Measurements from ENCODE around the gene STRIP2.
"Not testable (repeated sequence)": the region's sequence is repeated elsewhere in the genome, so short reads cannot be mapped to it uniquely, and the experiment has no call there.

Gene STRIP2

DNA sequence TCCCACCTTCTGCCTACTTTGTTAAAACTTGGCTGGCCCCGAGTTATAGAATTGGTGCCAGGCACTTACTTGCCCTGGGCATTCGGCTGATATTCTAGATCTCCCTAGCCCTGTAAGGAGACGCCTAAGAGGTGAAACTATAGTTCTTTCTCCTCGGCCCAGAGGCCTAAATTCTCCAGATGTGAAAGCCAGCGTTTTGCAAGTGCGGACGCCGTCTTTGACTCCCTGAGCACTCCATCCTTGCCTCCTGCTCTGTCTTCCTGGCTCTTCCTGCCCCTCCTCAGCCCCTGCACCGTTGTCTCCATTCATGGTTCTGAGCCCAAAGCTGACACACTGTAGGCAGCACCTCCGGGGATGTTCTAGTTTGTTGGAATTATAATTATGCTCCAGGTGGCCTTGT is 79.3 kb downstream of the STRIP2 start:
- peaks cover 8% of the 10 kb centered on the region; the same call in 1 of the 2 replicates for H3K4me1 ChIP-seq (ENCODE audit: control insufficient read depth, insufficient read depth, low read length)
- H3K9me3 ChIP-seq (ENCODE audit: control insufficient read depth, insufficient read depth, low read depth, low read length) = no peaks in the 10 kb centered on the region
- H3K27ac ChIP-seq (ENCODE audit: low read depth, low read length) = no peak overlapping the region
- H3K36me3 ChIP-seq (ENCODE audit: control insufficient read depth, insufficient read depth, low read length) = no peaks in the 10 kb centered on the region
- no peak overlapping the region for H3K9ac ChIP-seq (ENCODE audit: low read length)
- H3K27me3 ChIP-seq (ENCODE audit: control insufficient read depth, insufficient read depth, low read length) = 0 out of 2 replicates have a peak, but pooled peaks cover 3% of the 10 kb centered on the region
- H3K4me3 ChIP-seq (ENCODE audit: low read depth, low read length) = no peak overlapping the region

- no peaks in the 10 kb centered on the region for H3K36me3 ChIP-seq (ENCODE audit: control insufficient read depth, insufficient read depth, low read length)
- H3K27me3 ChIP-seq (ENCODE audit: control insufficient read depth, insufficient read depth, low read length) = 0 out of 2 replicates have a peak, but pooled peaks cover 3% of the 10 kb centered on the region
- no peak overlapping the region for H3K27ac ChIP-seq (ENCODE audit: low read depth, low read length)
- H3K4me1 ChIP-seq (ENCODE audit: control insufficient read depth, insufficient read depth, low read length) = peaks cover 11% of the 10 kb centered on the region
- peak overlapping the region; percentile 28 for H3K9ac ChIP-seq (ENCODE audit: low read length)
- no peaks in the 10 kb centered on the region for H3K9me3 ChIP-seq (ENCODE audit: control insufficient read depth, insufficient read depth, low read depth, low read length)
- H3K4me3 ChIP-seq (ENCODE audit: low read depth, low read length) = no peak overlapping the region
Measured at GRCh38 chr7:129514683-129515082, 80.5 kb downstream of the STRIP2 start.

- H3K9ac ChIP-seq (ENCODE audit: low read length) = no peak overlapping the region
- no peaks in the 10 kb centered on the region for H3K9me3 ChIP-seq (ENCODE audit: control insufficient read depth, insufficient read depth, low read depth, low read length)
- peaks cover 14% of the 10 kb centered on the region for H3K4me1 ChIP-seq (ENCODE audit: control insufficient read depth, insufficient read depth, low read length)
- no peaks in the 10 kb centered on the region for H3K36me3 ChIP-seq (ENCODE audit: control insufficient read depth, insufficient read depth, low read length)
- H3K4me3 ChIP-seq (ENCODE audit: low read depth, low read length) = no peak overlapping the region
- 0 out of 2 replicates have a peak, but pooled peaks cover 3% of the 10 kb centered on the region for H3K27me3 ChIP-seq (ENCODE audit: control insufficient read depth, insufficient read depth, low read length)
- no peak overlapping the region for H3K27ac ChIP-seq (ENCODE audit: low read depth, low read length)
Measured at GRCh38 chr7:129515381-129515780, 81.1 kb downstream of the STRIP2 start.

DNA sequence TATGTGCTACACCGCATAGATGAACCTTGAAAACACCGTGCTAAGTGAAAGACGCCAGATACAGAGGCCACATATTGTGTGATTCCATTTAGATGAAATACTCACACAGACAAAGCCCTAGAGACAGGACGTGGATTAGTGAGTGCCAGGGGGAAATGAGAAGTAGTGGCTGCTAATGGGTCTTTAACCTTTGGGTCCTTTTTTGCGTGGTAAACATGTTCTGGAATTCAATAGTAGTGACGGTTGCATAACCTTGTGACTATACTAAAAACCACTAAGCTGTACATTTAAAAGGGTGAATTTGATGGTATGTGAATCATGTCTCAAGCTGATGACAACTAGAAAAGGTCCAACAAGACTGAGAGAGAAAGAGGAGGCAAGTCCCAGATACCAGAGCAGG is 83.7 kb downstream of the STRIP2 start:
- Histone ChIP-seq H3K4me1 (ENCODE audit: control insufficient read depth, insufficient read depth, low read length) (peaks cover 15% of the 10 kb centered on the region), H3K4me3 (ENCODE audit: low read depth, low read length) (no peak overlapping the region), H3K9me3 (ENCODE audit: control insufficient read depth, insufficient read depth, low read depth, low read length) (no peaks in the 10 kb centered on the region), H3K27me3 (ENCODE audit: control insufficient read depth, insufficient read depth, low read length) (peaks cover 11% of the 10 kb centered on the region; the same call in 1 of the 2 replicates), H3K27ac (ENCODE audit: low read depth, low read length) (no peak overlapping the region), H3K9ac (ENCODE audit: low read length) (no peak overlapping the region), H3K36me3 (ENCODE audit: control insufficient read depth, insufficient read depth, low read length) (no peaks in the 10 kb centered on the region)

GRCh38 chr7:129519464-129519863 is 85.2 kb downstream of the STRIP2 start:
- no peak overlapping the region for H3K4me3 ChIP-seq (ENCODE audit: low read depth, low read length)
- no peak overlapping the region for H3K27ac ChIP-seq (ENCODE audit: low read depth, low read length)
- H3K4me1 ChIP-seq (ENCODE audit: control insufficient read depth, insufficient read depth, low read length) = peaks cover 10% of the 10 kb centered on the region
- H3K36me3 ChIP-seq (ENCODE audit: control insufficient read depth, insufficient read depth, low read length) = no peaks in the 10 kb centered on the region
- H3K27me3 ChIP-seq (ENCODE audit: control insufficient read depth, insufficient read depth, low read length) = peaks cover 11% of the 10 kb centered on the region; the same call in 1 of the 2 replicates
- H3K9ac ChIP-seq (ENCODE audit: low read length) = no peak overlapping the region
- no peaks in the 10 kb centered on the region for H3K9me3 ChIP-seq (ENCODE audit: control insufficient read depth, insufficient read depth, low read depth, low read length)

- H3K9ac ChIP-seq (ENCODE audit: low read length) = no peak overlapping the region
- H3K9me3 ChIP-seq (ENCODE audit: control insufficient read depth, insufficient read depth, low read depth, low read length) = no peaks in the 10 kb centered on the region
- H3K36me3 ChIP-seq (ENCODE audit: control insufficient read depth, insufficient read depth, low read length) = no peaks in the 10 kb centered on the region
- peaks cover 8% of the 10 kb centered on the region for H3K4me1 ChIP-seq (ENCODE audit: control insufficient read depth, insufficient read depth, low read length)
- H3K4me3 ChIP-seq (ENCODE audit: low read depth, low read length) = no peak overlapping the region
- H3K27me3 ChIP-seq (ENCODE audit: control insufficient read depth, insufficient read depth, low read length) = peaks cover 11% of the 10 kb centered on the region; the same call in 1 of the 2 replicates
- H3K27ac ChIP-seq (ENCODE audit: low read depth, low read length) = no peak overlapping the region
Measured at GRCh38 chr7:129522088-129522970, 88.1 kb downstream of the STRIP2 start.

DNA sequence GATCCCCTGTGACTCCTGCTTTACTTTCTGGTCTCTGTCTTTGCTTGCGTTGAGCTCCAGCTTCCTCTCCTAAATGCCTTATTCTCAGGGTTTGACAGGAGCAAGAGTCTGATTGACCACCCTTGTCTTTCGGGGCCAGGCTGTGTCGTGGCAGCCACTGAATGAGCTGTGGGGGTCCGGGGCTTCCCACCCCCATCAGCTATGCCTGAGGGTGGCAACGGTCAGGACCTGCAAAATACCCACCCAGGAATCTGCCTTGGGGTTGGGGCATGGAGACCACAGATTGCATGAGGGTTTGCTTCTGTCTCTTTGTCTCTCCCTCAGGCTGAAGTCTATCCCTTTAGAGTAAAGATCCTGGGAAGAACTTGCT is 88.7 kb downstream of the STRIP2 start:
- H3K4me1 ChIP-seq (ENCODE audit: control insufficient read depth, insufficient read depth, low read length) = peaks cover 8% of the 10 kb centered on the region
- H3K36me3 ChIP-seq (ENCODE audit: control insufficient read depth, insufficient read depth, low read length) = no peaks in the 10 kb centered on the region
- H3K27ac ChIP-seq (ENCODE audit: low read depth, low read length) = no peak overlapping the region
- H3K9me3 ChIP-seq (ENCODE audit: control insufficient read depth, insufficient read depth, low read depth, low read length) = no peaks in the 10 kb centered on the region
- peaks cover 11% of the 10 kb centered on the region; the same call in 1 of the 2 replicates for H3K27me3 ChIP-seq (ENCODE audit: control insufficient read depth, insufficient read depth, low read length)
- H3K9ac ChIP-seq (ENCODE audit: low read length) = no peak overlapping the region
- H3K4me3 ChIP-seq (ENCODE audit: low read depth, low read length) = no peak overlapping the region

DNA sequence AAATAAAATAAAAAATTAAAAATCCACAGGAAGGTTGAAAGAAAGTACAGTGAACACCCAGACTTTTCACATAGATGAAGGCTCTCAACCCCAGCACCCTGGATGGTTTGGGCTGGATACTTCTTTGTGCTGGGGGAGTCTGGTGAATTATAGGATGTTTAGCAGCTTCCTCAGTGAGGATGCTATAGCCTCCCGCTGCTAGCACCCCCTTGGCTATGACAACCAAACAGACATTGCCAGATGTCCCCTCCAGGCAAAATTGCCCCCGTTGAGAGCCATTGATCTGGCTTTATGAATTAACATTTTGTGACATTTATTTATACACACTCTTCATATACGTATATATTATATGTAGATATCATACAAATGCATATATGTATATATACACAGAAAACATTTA is 89.7 kb downstream of the STRIP2 start:
- no peak overlapping the region for H3K27ac ChIP-seq (ENCODE audit: low read depth, low read length)
- peaks cover 8% of the 10 kb centered on the region for H3K4me1 ChIP-seq (ENCODE audit: control insufficient read depth, insufficient read depth, low read length)
- no peaks in the 10 kb centered on the region for H3K36me3 ChIP-seq (ENCODE audit: control insufficient read depth, insufficient read depth, low read length)
- no peak overlapping the region for H3K4me3 ChIP-seq (ENCODE audit: low read depth, low read length)
- H3K27me3 ChIP-seq (ENCODE audit: control insufficient read depth, insufficient read depth, low read length) = peaks cover 11% of the 10 kb centered on the region; the same call in 1 of the 2 replicates
- H3K9me3 ChIP-seq (ENCODE audit: control insufficient read depth, insufficient read depth, low read depth, low read length) = no peaks in the 10 kb centered on the region
- no peak overlapping the region for H3K9ac ChIP-seq (ENCODE audit: low read length)

- H3K27me3 ChIP-seq (ENCODE audit: control insufficient read depth, insufficient read depth, low read length) = peaks cover 11% of the 10 kb centered on the region; the same call in 1 of the 2 replicates
- H3K9me3 ChIP-seq (ENCODE audit: control insufficient read depth, insufficient read depth, low read depth, low read length); H3K27ac ChIP-seq (ENCODE audit: low read depth, low read length); H3K4me1 ChIP-seq (ENCODE audit: control insufficient read depth, insufficient read depth, low read length); H3K9ac ChIP-seq (ENCODE audit: low read length); H3K36me3 ChIP-seq (ENCODE audit: control insufficient read depth, insufficient read depth, low read length); H3K4me3 ChIP-seq (ENCODE audit: low read depth, low read length): not testable (repeated sequence)
Measured at GRCh38 chr7:129524405-129524804, 90.2 kb downstream of the STRIP2 start.

GRCh38 chr7:129525225-129525862 is 91.1 kb downstream of the STRIP2 start:
- H3K27me3 ChIP-seq (ENCODE audit: control insufficient read depth, insufficient read depth, low read length) = peaks cover 11% of the 10 kb centered on the region; the same call in 1 of the 2 replicates
- H3K36me3 ChIP-seq (ENCODE audit: control insufficient read depth, insufficient read depth, low read length) = no peaks in the 10 kb centered on the region
- H3K4me1 ChIP-seq (ENCODE audit: control insufficient read depth, insufficient read depth, low read length) = peaks cover 3% of the 10 kb centered on the region; the same call in 1 of the 2 replicates
- no peak overlapping the region for H3K9ac ChIP-seq (ENCODE audit: low read length)
- H3K27ac ChIP-seq (ENCODE audit: low read depth, low read length) = no peak overlapping the region
- no peak overlapping the region for H3K4me3 ChIP-seq (ENCODE audit: low read depth, low read length)
- no peaks in the 10 kb centered on the region for H3K9me3 ChIP-seq (ENCODE audit: control insufficient read depth, insufficient read depth, low read depth, low read length)

DNA sequence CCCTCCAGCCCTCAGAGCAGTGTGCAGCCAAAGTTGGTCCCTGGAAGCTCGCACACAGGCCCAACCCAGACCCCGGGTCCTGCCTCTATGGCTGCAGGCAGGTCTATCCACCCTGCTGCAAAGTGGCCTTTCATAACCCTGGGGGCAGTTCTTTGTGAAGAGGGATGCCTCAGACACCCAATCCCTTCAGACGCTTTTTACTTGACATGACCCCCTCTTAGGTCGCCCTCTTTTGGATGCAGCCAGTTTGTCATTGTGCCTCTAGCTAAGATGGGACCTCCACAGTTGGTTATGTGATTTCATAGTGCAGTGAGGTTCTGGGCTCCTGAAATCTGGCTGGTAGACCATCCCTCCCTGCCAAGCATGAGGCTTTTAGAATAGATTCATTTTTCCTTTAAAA is 95.4 kb downstream of the STRIP2 start:
- H3K36me3 ChIP-seq (ENCODE audit: control insufficient read depth, insufficient read depth, low read length) = no peaks in the 10 kb centered on the region
- no peak overlapping the region for H3K9ac ChIP-seq (ENCODE audit: low read length)
- H3K27ac ChIP-seq (ENCODE audit: low read depth, low read length) = no peak overlapping the region
- H3K4me3 ChIP-seq (ENCODE audit: low read depth, low read length) = no peak overlapping the region
- no peaks in the 10 kb centered on the region for H3K9me3 ChIP-seq (ENCODE audit: control insufficient read depth, insufficient read depth, low read depth, low read length)
- H3K4me1 ChIP-seq (ENCODE audit: control insufficient read depth, insufficient read depth, low read length) = peaks cover 30% of the 10 kb centered on the region; the same call in 1 of the 2 replicates
- no peaks in the 10 kb centered on the region for H3K27me3 ChIP-seq (ENCODE audit: control insufficient read depth, insufficient read depth, low read length)
